Measurements from ENCODE around the gene CACNA1D. TPM values are rescaled to one million over a fixed set of nuclear protein-coding genes. Genes with fewer than 3 reads are reported as not detected.

Gene CACNA1D
- total and polyA plus RNA-seq, 2 experiments from 2014 or later: 41.0 to 159 TPM

DNA sequence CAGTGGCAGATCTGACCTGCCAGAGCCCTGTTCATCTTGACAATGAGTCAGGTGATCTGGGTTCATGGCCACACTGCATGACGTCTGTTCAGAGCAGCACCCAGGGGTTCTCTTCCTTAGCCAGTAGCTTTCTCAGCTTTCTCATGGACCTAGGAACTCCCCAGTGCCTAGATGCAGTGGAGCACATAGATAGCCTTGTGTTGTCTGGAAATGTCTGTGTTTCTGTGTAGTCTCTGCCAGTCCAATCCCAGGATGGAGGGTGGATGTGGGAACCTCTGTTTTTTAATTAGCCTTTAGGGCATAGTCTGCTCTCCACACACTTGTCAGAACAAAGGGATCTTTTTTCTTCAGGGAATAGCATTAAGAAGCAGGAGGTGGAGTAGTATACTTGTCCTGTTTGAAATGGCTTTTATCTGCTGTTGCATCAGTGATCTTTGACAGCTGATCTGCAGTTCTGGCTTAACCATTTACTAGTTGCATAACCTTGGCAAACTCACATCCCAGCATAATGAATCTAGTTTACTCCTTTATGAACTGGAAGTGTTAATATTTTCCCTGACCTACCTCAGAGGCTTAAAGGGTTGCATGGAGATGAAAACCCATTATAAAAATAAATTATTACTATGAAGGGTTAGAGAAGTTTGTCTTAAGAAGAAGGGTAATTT, 16.1 kb upstream of the CACNA1D start:
- H3K27ac ChIP-seq: no peak overlapping the region
- DNase-seq (ENCODE audit: low read depth in 1 of 2, low spot score in 1 of 2): no peak

GRCh38 chr3:53478921-53479664, 15.3 kb upstream of the CACNA1D start:
- Histone ChIP-seq H3K4me1 (ENCODE audit: low read depth) (peaks cover 11% of the 10 kb centered on the region), H3K4me3 (no peak overlapping the region), H3K27me3 (no peaks in the 10 kb centered on the region), H3K9me3 (ENCODE audit: low read depth) (no peaks in the 10 kb centered on the region), H3K27ac (no peak overlapping the region), H3K36me3 (no peaks in the 10 kb centered on the region)
- no peak for DNase-seq (ENCODE audit: low read depth in 1 of 2, low spot score in 1 of 2)
- TF ChIP-seq CTCF (IDR thresholded peaks at IDR 0.05; ENCODE audit: low read depth, low read length): no peak

More for the DNA sequence above, 16.1 kb upstream of the CACNA1D start:
- Histone ChIP-seq H3K4me1 (ENCODE audit: low read depth) (peaks cover 11% of the 10 kb centered on the region), H3K36me3 (no peaks in the 10 kb centered on the region), H3K9me3 (ENCODE audit: low read depth) (no peaks in the 10 kb centered on the region), H3K4me3 (no peak overlapping the region), H3K27me3 (no peaks in the 10 kb centered on the region)
- TF ChIP-seq CTCF (IDR thresholded peaks at IDR 0.05; ENCODE audit: low read depth, low read length): no peak

GRCh38 chr3:53482227-53482626, 12.2 kb upstream of the CACNA1D start:
- Histone ChIP-seq H3K27me3 (no peaks in the 10 kb centered on the region), H3K27ac (no peak overlapping the region), H3K9me3 (ENCODE audit: low read depth) (no peaks in the 10 kb centered on the region), H3K4me1 (ENCODE audit: low read depth) (peaks cover 11% of the 10 kb centered on the region), H3K36me3 (no peaks in the 10 kb centered on the region), H3K4me3 (no peak overlapping the region)
- no peak for DNase-seq (ENCODE audit: low read depth in 1 of 2, low spot score in 1 of 2)
- TF ChIP-seq CTCF (IDR thresholded peaks at IDR 0.05; ENCODE audit: low read depth, low read length): no peak

- no peak overlapping the region for H3K4me3 ChIP-seq
- H3K36me3 ChIP-seq: no peaks in the 10 kb centered on the region
- no peak overlapping the region for H3K27ac ChIP-seq
- no peak for DNase-seq (ENCODE audit: low read depth in 1 of 2, low spot score in 1 of 2)
- H3K4me1 ChIP-seq (ENCODE audit: low read depth): peaks cover 3% of the 10 kb centered on the region
- H3K9me3 ChIP-seq (ENCODE audit: low read depth): no peaks in the 10 kb centered on the region
- TF ChIP-seq CTCF (IDR thresholded peaks at IDR 0.05; ENCODE audit: low read depth, low read length): no peak
- H3K27me3 ChIP-seq: no peaks in the 10 kb centered on the region
Measured at GRCh38 chr3:53483821-53484220, 10.6 kb upstream of the CACNA1D start.

GRCh38 chr3:53484984-53485383, 9.4 kb upstream of the CACNA1D start:
- Histone ChIP-seq H3K4me1 (ENCODE audit: low read depth) (peaks cover 7% of the 10 kb centered on the region), H3K4me3 (no peak overlapping the region), H3K27me3 (no peaks in the 10 kb centered on the region), H3K27ac (no peak overlapping the region), H3K36me3 (no peaks in the 10 kb centered on the region), H3K9me3 (ENCODE audit: low read depth) (no peaks in the 10 kb centered on the region)
- TF ChIP-seq CTCF (IDR thresholded peaks at IDR 0.05; ENCODE audit: low read depth, low read length): no peak
- DNase-seq (ENCODE audit: low read depth in 1 of 2, low spot score in 1 of 2): no peak
